Stimulated activated CD8-positive, alpha-beta memory T cell treated with anti-CD3 and anti-CD28 coated beads, Interleukin-15, amount 100 ng/mL, for 24 hours (primary cell): ENCODE results near the gene SKAP2.

Experiments
- DNase-seq: peaks from one replicate; pipeline ENCODE4 v3.0.0-alpha.2; 2020; ENCODE audit warnings: low read depth

SKAP2 gene, protein sequence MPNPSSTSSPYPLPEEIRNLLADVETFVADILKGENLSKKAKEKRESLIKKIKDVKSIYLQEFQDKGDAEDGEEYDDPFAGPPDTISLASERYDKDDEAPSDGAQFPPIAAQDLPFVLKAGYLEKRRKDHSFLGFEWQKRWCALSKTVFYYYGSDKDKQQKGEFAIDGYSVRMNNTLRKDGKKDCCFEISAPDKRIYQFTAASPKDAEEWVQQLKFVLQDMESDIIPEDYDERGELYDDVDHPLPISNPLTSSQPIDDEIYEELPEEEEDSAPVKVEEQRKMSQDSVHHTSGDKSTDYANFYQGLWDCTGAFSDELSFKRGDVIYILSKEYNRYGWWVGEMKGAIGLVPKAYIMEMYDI

DNA sequence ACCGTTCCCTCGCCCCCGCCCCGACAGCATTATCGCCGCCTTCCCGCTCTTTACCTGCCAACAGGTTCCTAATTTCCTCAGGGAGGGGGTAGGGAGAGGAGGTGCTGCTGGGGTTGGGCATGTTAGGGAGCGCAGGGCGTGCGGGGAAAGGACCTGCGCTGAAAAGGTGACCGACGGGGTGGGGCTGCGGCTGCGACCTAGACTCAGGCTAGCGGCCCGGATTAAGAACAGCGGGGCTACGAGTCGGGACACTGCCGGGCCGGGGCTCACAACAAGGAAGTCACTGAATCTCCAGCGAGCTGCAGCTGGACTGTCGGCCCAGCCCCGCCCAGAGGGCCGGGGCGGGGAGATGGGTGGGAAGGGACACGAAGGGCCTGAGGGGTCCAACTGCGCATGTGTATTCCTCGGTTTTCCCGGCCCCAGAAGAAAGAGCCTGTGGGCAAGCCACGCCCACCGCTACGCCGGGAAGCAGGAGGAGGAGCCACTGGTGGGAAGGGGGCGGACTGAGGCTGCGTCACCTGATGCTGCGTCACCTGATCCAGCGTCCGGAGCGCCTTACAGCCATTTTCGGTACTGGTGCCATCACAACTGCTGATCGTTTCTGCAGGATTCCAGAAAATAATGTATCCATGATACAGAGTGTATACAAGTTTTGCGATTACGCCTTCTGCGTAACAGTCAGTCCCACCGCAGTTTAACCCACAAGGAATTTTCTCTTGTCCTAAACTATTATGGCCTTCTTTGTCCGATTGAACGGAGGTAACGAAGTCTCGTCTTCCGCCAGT is at the start of gene SKAP2:
TSS of gene SKAP2 (minus strand) at position 282 of the 785 bp plus-strand sequence. CDS start at position 121, 161 bp downstream.
- DNase-seq = peak; percentile 65

DNA sequence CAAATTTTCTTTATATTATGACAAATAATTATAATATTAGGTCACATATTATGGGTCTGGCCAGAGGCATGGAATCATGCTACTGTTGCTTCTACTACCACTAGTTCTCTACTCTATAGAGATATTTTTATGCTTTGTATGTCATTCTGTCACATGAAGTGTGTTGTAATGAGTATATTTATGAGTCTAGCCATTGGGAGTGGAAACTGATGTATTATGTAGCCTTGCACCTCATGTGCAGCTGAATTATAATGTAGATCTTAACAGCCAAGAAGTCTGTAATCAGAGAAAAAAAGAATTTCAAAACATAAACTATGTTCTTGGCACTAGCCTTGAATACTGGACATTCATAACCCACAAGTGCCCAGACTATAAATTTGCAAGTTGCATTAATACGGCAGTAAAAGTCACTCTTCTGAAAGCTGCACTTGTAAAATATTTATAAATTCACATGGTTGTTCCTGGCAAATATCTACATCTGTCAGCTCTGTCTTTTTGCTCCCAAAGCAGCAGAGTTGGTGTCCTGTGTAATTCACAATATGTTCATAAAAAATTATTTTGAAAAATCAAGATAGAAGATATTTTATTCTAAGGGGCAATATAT is 48.6 kb upstream of the SKAP2 start:
- DNase-seq = no peak

GRCh38 chr7:26912338-26912737 is 47.9 kb upstream of the SKAP2 start:
- DNase-seq = no peak

- no peak for DNase-seq
Measured at GRCh38 chr7:26910221-26910620, 45.8 kb upstream of the SKAP2 start.

GRCh38 chr7:26900251-26900650 is 35.9 kb upstream of the SKAP2 start:
- no peak for DNase-seq

GRCh38 chr7:26899519-26899918 is 35.1 kb upstream of the SKAP2 start:
- no peak for DNase-seq

DNA sequence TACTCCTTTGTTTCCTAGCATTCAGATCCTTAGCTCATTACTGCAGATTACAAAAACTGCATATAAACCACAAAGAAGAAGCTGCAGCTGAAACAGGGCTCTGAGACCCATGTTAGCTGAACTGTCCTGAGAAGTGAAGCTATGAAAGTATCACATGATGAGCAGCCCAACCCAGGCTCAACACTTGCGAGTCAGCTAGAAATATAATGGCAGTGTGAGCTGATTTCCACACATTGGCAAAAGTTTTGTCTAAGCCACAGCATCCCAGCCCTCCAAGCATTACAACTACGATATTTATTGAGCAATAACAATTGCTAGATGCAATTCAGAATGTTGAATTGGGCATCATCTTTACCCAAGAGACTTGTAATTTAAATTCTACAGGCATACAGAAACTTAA is 34.5 kb upstream of the SKAP2 start:
- no peak for DNase-seq

DNA sequence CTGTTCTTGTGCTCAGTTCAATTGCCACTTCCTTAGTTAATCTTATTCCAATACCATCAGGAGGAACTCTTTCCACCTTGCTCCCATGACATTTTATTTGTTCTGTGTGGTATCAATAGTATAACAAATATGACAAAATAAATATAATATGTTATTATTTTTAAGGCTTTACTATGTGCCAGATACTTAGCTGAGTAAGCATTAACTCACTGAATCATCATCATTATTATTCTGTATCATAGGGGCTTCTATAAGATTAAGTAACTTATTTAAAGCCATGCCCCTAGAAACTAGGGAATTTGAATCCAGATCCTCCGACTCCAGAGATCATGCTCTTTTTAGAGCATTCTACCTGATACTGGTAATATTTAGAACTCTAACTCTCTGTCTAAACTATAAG is 33.5 kb upstream of the SKAP2 start:
- DNase-seq = no peak

- DNase-seq = no peak
Measured at GRCh38 chr7:26891400-26892350, 27.3 kb upstream of the SKAP2 start.

DNA sequence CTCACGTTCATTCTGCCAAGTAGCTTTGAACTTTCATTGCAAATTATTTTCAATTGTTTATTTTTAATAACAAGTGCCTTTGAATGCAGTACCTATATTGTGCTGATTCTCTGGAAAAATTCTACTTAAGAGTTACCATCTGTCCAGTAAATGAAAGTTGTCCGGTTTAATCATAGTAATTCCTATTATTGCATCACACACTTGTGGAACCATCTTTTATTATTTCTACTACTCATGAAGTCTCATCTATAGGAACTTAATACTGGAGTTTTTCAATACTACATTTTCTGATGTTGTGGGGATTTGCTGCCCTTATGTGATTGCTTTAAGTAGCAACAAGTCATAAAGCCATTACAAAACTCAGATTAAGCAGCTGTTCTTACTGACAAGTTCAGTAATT is 16.5 kb upstream of the SKAP2 start:
- no peak for DNase-seq

GRCh38 chr7:26879671-26880070 is 15.3 kb upstream of the SKAP2 start:
- DNase-seq = no peak

DNA sequence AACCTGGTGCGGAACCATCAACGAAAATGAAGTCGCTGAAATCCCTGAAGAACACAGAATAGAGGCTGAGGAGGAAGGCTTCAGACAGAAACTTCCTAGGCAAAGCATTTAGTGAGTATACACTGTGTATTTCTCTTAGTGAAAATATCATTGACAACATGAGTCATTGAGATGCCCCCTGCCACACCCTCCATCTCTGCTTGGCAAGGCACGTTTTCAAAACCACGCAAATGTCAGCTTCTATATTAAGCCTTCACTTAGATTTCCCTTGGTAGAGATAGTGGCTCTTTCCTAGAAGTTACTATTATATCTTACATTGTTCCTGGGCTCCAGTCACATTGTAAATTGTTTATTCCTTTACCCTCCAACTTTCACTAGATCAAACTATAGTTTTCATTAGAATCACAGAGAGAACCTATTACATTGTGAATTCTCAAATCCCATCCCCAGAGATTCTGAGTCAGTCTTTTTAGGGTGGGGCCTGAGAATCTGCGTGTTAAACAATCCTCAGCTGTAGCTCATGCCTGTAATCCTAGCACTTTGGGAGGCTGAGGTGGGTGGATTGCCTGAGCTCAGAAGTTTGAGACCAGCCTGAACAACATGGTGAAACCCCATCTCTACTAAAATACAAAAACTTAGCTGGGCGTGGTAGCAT is 4.6 kb upstream of the SKAP2 start:
- DNase-seq = no peak

DNA sequence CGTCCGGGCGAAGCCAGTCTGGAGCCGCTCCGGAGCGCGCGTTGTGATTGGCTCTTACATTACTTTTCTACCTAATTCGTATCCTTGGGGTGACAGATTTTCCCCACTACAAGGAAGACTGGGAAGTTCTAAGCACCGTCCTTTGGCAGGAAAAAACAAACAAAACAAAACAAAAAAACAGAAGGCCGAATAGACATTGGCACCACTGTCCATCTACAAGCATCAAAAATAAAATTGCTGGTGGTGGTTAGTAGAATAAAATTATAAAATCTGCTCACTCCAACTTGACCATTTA is 651 bp upstream of the SKAP2 start:
- peak; percentile 2 for DNase-seq

DNA sequence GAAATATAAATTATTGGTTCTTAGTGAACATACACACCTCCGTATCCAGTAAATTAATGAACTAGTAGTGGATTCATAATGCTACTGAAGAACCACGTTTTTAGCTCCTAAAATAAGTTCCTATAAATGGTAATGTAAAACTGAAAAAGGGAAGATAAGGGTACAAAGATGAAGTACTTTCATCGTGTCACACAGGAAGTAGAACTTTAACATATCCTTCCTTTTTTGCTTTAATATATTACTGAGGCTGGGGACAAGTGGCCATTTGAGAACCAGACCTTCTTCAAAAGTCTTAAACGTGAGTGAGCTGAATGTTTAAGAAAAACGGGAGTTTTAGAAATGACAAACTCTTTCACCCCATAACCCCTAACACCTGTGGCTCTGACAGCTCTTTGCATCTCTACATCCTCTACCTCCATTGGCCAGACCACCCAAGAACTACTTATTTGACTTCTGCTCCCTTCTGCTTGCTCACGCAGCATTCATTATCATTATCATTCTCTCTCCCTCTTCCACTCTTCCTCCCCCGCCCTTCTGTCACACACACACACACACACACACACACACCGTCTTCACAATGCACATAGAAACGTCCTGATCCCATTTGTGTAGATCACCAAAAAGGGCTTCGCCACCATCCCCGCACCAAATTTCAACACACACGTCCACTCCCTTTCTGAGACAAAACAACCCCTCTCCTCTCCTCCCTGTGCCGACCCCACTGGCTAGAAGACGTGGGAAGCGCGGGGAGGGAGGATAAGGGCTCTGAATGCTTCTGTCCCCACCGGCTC is 677 bp downstream of the SKAP2 start:
- peak; percentile 3 for DNase-seq

DNA sequence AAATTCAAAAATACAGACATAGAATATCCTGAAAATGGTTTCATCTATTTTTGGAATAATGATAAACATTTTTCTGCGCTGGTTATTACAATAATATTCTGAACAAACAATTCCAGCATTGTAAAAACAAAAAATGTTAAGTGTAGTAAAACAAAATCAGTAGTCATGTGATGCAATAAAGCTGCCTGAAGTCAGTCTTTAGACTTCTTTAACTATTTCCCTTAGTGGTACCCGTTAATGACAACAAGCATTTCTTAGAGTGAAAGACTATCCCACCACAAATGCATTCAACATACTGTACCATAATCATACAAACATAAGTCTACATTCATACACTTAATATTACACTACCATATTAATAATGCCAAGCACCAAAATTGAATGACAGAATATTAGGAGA is 1.6 kb downstream of the SKAP2 start:
- DNase-seq = no peak

DNA sequence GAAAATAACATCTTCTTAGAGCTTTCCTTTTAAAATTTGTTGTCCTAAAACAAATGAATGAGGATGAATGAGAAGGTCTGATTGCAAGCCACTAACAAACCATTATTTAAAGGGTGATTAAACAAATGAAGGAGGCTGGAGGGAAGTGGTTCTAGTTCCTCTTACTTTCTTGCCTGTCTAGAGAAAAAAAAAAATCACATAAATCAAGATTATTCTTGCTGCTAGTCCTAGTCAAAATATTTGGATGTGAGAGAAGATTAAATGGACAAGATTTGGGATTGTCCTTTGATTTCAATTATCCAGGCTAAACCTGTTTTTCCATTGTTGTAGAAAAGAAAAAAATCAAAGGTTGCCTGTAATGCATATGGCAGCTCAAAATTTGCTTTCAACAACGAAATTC is 3.3 kb downstream of the SKAP2 start:
- no peak for DNase-seq

DNA sequence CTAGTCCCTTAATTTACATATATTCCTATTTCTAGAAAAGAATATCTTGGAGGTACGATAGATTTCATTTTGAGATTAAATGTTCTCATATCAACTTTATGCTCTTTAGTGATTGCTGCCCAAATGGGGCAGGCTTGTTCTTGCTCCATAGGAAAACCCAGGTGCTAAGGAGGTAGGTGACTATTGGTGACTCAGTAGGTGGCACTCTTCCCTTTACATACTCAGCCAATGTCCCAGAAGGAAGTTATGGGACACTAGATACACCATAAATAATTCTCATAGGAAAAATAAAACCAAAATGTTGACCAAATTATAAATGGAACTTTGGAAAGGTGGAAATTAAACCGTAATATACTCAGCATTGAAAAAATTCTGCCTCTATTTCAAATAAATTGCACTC is 4.0 kb downstream of the SKAP2 start:
- DNase-seq = no peak

- no peak for DNase-seq
Measured at GRCh38 chr7:26859720-26860119, 4.7 kb downstream of the SKAP2 start.

- DNase-seq = no peak
Measured at GRCh38 chr7:26858735-26859134, 5.7 kb downstream of the SKAP2 start.

DNA sequence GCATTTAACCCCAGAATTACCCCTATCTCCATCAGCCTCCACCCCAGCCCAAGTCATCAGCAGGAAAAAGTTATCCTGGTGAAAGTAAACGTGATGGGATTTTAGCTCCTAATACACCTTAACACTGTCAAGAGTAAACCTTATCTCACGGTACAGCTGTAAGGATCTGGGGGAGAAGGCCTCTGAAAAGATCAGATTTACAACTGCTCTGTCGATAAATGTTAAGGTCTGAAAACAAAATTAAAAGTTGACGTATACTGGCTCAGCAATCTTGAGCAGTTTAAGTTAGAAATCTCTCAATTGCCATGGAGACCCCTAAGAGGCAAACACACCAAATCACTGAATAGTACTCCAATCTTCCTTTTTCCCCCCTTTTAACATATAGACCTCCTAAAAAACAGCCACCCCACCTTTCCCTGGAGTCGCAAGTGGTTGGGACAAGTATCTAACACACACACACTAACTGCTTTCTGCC is 6.1 kb downstream of the SKAP2 start:
- no peak for DNase-seq
